Right lobe of liver (tissue), 4 donors: ENCODE results near the gene PAX4.

Experiments used
- POLR2A ChIP-seq: fragments of 450-650 bp; IDR thresholded peaks from one replicate; pipeline ENCODE4 v1.6.1; 2017; ENCODE audit warnings: antibody characterized with exemption, mild to moderate bottlenecking
- TF ChIP-seq, protein P1 (sequence below), 4 donors: fragments of 200-600 bp in 3 of 4; fragments of 450-650 bp in 1 of 4; IDR thresholded peaks; one replicate each; pipeline versions ENCODE4 v1.5.1 to v1.8.0; 2016 to 2022; ENCODE audit warnings: antibody characterized with exemption in 4 of 4, mild to moderate bottlenecking in 2 of 4
- donor health status: DM: no; HTN: no; CAD: no.
- donor health status: DM: no; HTN: no; CAD: no.
- donor health status: DM: no; HTN: yes; CAD: no.

DNA sequence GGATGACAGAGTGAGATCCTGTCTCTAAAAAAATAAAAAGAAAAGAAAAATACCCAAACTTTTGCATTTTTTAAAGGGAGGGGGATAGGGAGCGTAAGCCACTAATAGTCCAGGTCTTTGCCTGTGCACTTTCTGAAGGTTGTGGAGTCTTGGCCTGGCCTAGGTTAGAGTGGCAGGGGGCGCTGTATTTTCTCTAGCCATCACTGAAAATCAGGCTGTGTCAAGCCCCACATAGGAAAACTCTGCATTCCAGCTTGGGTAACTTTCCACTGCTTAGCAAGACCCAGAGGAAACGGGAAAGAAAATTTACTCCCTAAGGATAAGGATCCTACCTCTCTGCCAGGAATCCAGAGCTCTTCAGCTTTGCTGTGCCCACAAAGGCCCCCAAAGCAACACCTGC, 10.5 kb upstream of the PAX4 start:
- TF ChIP-seq POLR2A = no peak
- TF ChIP-seq, protein P1, sequence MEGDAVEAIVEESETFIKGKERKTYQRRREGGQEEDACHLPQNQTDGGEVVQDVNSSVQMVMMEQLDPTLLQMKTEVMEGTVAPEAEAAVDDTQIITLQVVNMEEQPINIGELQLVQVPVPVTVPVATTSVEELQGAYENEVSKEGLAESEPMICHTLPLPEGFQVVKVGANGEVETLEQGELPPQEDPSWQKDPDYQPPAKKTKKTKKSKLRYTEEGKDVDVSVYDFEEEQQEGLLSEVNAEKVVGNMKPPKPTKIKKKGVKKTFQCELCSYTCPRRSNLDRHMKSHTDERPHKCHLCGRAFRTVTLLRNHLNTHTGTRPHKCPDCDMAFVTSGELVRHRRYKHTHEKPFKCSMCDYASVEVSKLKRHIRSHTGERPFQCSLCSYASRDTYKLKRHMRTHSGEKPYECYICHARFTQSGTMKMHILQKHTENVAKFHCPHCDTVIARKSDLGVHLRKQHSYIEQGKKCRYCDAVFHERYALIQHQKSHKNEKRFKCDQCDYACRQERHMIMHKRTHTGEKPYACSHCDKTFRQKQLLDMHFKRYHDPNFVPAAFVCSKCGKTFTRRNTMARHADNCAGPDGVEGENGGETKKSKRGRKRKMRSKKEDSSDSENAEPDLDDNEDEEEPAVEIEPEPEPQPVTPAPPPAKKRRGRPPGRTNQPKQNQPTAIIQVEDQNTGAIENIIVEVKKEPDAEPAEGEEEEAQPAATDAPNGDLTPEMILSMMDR (IDR thresholded peaks at IDR 0.05) = no peak
